Non-pigmented ciliary epithelial cell (primary cell): ENCODE data around the gene SH3PXD2A.
"Not testable (repeated sequence)": the region's sequence is repeated elsewhere in the genome, so short reads cannot be mapped to it uniquely, and the experiment has no call there.

ENCODE experiments used
- DNase-seq: peaks from one replicate; pipeline ENCODE4 v3.0.0-alpha.2; 2010; ENCODE audit warnings: low read depth

Gene SH3PXD2A

GRCh38 chr10:103747193-103747865 is 108.0 kb downstream of the SH3PXD2A start:
- DNase-seq, result no peak

GRCh38 chr10:103746598-103746997 is 108.8 kb downstream of the SH3PXD2A start:
- DNase-seq, result no peak

GRCh38 chr10:103745341-103746247 is 109.8 kb downstream of the SH3PXD2A start:
- DNase-seq, result no peak

- DNase-seq, result no peak
Measured at GRCh38 chr10:103742824-103743223, 112.6 kb downstream of the SH3PXD2A start.

- DNase-seq, result no peak
Measured at GRCh38 chr10:103740611-103741010, 114.8 kb downstream of the SH3PXD2A start.

- DNase-seq, result peak; percentile 78
Measured at GRCh38 chr10:103739039-103739764, 116.2 kb downstream of the SH3PXD2A start.

- no peak for DNase-seq
Measured at GRCh38 chr10:103737735-103738367, 117.5 kb downstream of the SH3PXD2A start.

GRCh38 chr10:103736763-103737162 is 118.6 kb downstream of the SH3PXD2A start:
- DNase-seq, result no peak

GRCh38 chr10:103736044-103736443 is 119.3 kb downstream of the SH3PXD2A start:
- no peak for DNase-seq

- DNase-seq, result no peak
Measured at GRCh38 chr10:103734731-103735130, 120.6 kb downstream of the SH3PXD2A start.

GRCh38 chr10:103733045-103733419 is 122.3 kb downstream of the SH3PXD2A start:
- DNase-seq, result no peak

GRCh38 chr10:103732339-103733044 is 122.9 kb downstream of the SH3PXD2A start:
- no peak for DNase-seq

- no peak for DNase-seq
Measured at GRCh38 chr10:103731609-103732270, 123.6 kb downstream of the SH3PXD2A start.

- DNase-seq, result not testable (repeated sequence)
Measured at GRCh38 chr10:103731026-103731425, 124.3 kb downstream of the SH3PXD2A start.

GRCh38 chr10:103729851-103730250 is 125.5 kb downstream of the SH3PXD2A start:
- DNase-seq, result no peak

GRCh38 chr10:103727991-103728689 is 127.2 kb downstream of the SH3PXD2A start:
- no peak for DNase-seq

- DNase-seq, result no peak
Measured at GRCh38 chr10:103727546-103727963, 127.8 kb downstream of the SH3PXD2A start.

- no peak for DNase-seq
Measured at GRCh38 chr10:103726637-103727036, 128.7 kb downstream of the SH3PXD2A start.

GRCh38 chr10:103725242-103725641 is 130.1 kb downstream of the SH3PXD2A start:
- no peak for DNase-seq

GRCh38 chr10:103724771-103725170 is 130.6 kb downstream of the SH3PXD2A start:
- no peak for DNase-seq
